GM18861 (cell line): ENCODE measurements around the gene ASPSCR1.

Experiments
- ATAC-seq: cut with Tn5 transposase; IDR thresholded peaks from one replicate; pipeline ENCODE4 v1.9.1; 2021; ENCODE audit not compliant: unreplicated experiment

ASPSCR1 gene

GRCh38 chr17:82051776-82052637 lies 74.6 kb downstream of the ASPSCR1 start, which contains the start of the genes GPS1 and RFNG:
TSS of gene GPS1 (plus strand) at chr17:82051898. CDS start at chr17:82051932, 34 bp downstream.
TSS of gene RFNG (minus strand) at chr17:82051811. CDS start at chr17:82051766, 45 bp downstream.
- no peak for ATAC-seq

GRCh38 chr17:82052638-82053059 lies 75.2 kb downstream of the ASPSCR1 start:
- ATAC-seq, result no peak

- no peak for ATAC-seq
Observed at GRCh38 chr17:82053130-82053529, 75.7 kb downstream of the ASPSCR1 start.

- no peak for ATAC-seq
Observed at GRCh38 chr17:82053556-82054263, 76.3 kb downstream of the ASPSCR1 start.

GRCh38 chr17:82054351-82055022 lies 77.1 kb downstream of the ASPSCR1 start:
- no peak for ATAC-seq

- no peak for ATAC-seq
Observed at GRCh38 chr17:82055023-82055964, 77.9 kb downstream of the ASPSCR1 start.

GRCh38 chr17:82055965-82056728 lies 78.7 kb downstream of the ASPSCR1 start:
- ATAC-seq, result no peak

- ATAC-seq, result no peak
Observed at GRCh38 chr17:82056729-82057621, 79.5 kb downstream of the ASPSCR1 start.

GRCh38 chr17:82058230-82058854 lies 80.9 kb downstream of the ASPSCR1 start:
- ATAC-seq, result no peak

- no peak for ATAC-seq
Observed at GRCh38 chr17:82058855-82059249, 81.4 kb downstream of the ASPSCR1 start.

GRCh38 chr17:82059272-82060000 lies 82.0 kb downstream of the ASPSCR1 start:
- no peak for ATAC-seq

GRCh38 chr17:82060001-82060380 lies 82.6 kb downstream of the ASPSCR1 start:
- ATAC-seq, result no peak

- ATAC-seq, result no peak
Observed at GRCh38 chr17:82060614-82061013, 83.2 kb downstream of the ASPSCR1 start.

- ATAC-seq, result no peak
Observed at GRCh38 chr17:82061047-82061925, 83.9 kb downstream of the ASPSCR1 start.

- ATAC-seq, result no peak
Observed at GRCh38 chr17:82062076-82062983, 84.9 kb downstream of the ASPSCR1 start.

GRCh38 chr17:82062984-82063368 lies 85.5 kb downstream of the ASPSCR1 start:
- ATAC-seq, result no peak
